ENCODE data around the gene RTN4R. TPM values are rescaled to one million over a fixed set of nuclear protein-coding genes. Genes with fewer than 3 reads are reported as not detected.
A peak's percentile ranks its signal among the peaks of the same experiment; 100 is the strongest.

RTN4R gene
- total and polyA plus RNA-seq, 9 of the 15 experiments (the other 6 are each of a cell fraction or from before 2014, with no cell fraction given): 0.04 to 2.8 (median 1.4) TPM; not detected in 3

GRCh38 chr22:20298803-20299745, 31.0 kb upstream of the RTN4R start (continued):
- TF ChIP-seq HES1 (IDR thresholded peaks at IDR 0.05; ENCODE audit: low read depth): no peak
- TF ChIP-seq FOXM1 (IDR thresholded peaks at IDR 0.05; ENCODE audit: low read depth): no peak
- no peak; the same call in 1 of the 2 replicates for TF ChIP-seq FOXM1 (CRISPR knock-in tag; IDR thresholded peaks at IDR 0.05; ENCODE audit: low read depth)
- no peak; the same call in 1 of the 2 replicates for TF ChIP-seq TARDBP (IDR thresholded peaks at IDR 0.05)
- TF ChIP-seq ZNF282 (CRISPR knock-in tag; IDR thresholded peaks at IDR 0.05): peak; percentile 79; the same call in 1 of the 2 replicates
- TF ChIP-seq TCF3 (CRISPR knock-in tag; IDR thresholded peaks at IDR 0.05): 0 out of 2 replicates have a peak, but pooled peaks have one; percentile 35
- no peak for TF ChIP-seq CHD1 (IDR thresholded peaks at IDR 0.05; ENCODE audit: low read length)
- TF ChIP-seq, protein P1, sequence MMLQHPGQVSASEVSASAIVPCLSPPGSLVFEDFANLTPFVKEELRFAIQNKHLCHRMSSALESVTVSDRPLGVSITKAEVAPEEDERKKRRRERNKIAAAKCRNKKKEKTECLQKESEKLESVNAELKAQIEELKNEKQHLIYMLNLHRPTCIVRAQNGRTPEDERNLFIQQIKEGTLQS (IDR thresholded peaks at IDR 0.05): no peak
- TF ChIP-seq, protein P1 (CRISPR knock-in tag; conservative IDR thresholded peaks at IDR 0.05): no peak; the same call in 1 of the 2 replicates
- TF ChIP-seq NBN (IDR thresholded peaks at IDR 0.05; ENCODE audit: low read depth): no peak
- peak; percentile 89; the same call in 1 of the 2 replicates for TF ChIP-seq ERF (CRISPR knock-in tag; IDR thresholded peaks at IDR 0.05)
- no peak for TF ChIP-seq HMG20A (CRISPR knock-in tag; conservative IDR thresholded peaks at IDR 0.05)
- TF ChIP-seq, protein P2, sequence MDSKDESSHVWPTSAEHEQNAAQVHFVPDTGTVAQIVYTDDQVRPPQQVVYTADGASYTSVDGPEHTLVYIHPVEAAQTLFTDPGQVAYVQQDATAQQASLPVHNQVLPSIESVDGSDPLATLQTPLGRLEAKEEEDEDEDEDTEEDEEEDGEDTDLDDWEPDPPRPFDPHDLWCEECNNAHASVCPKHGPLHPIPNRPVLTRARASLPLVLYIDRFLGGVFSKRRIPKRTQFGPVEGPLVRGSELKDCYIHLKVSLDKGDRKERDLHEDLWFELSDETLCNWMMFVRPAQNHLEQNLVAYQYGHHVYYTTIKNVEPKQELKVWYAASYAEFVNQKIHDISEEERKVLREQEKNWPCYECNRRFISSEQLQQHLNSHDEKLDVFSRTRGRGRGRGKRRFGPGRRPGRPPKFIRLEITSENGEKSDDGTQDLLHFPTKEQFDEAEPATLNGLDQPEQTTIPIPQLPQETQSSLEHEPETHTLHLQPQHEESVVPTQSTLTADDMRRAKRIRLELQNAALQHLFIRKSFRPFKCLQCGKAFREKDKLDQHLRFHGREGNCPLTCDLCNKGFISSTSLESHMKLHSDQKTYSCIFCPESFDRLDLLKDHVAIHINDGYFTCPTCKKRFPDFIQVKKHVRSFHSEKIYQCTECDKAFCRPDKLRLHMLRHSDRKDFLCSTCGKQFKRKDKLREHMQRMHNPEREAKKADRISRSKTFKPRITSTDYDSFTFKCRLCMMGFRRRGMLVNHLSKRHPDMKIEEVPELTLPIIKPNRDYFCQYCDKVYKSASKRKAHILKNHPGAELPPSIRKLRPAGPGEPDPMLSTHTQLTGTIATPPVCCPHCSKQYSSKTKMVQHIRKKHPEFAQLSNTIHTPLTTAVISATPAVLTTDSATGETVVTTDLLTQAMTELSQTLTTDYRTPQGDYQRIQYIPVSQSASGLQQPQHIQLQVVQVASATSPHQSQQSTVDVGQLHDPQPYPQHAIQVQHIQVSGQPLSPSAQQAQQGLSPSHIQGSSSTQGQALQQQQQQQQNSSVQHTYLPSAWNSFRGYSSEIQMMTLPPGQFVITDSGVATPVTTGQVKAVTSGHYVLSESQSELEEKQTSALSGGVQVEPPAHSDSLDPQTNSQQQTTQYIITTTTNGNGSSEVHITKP (IDR thresholded peaks at IDR 0.05; ENCODE audit: partially characterized antibody): no peak
- TF ChIP-seq GTF3C2 (IDR thresholded peaks at IDR 0.05; ENCODE audit: borderline replicate concordance, extremely low read depth, insufficient read length): no peak
- TF ChIP-seq, protein P3, sequence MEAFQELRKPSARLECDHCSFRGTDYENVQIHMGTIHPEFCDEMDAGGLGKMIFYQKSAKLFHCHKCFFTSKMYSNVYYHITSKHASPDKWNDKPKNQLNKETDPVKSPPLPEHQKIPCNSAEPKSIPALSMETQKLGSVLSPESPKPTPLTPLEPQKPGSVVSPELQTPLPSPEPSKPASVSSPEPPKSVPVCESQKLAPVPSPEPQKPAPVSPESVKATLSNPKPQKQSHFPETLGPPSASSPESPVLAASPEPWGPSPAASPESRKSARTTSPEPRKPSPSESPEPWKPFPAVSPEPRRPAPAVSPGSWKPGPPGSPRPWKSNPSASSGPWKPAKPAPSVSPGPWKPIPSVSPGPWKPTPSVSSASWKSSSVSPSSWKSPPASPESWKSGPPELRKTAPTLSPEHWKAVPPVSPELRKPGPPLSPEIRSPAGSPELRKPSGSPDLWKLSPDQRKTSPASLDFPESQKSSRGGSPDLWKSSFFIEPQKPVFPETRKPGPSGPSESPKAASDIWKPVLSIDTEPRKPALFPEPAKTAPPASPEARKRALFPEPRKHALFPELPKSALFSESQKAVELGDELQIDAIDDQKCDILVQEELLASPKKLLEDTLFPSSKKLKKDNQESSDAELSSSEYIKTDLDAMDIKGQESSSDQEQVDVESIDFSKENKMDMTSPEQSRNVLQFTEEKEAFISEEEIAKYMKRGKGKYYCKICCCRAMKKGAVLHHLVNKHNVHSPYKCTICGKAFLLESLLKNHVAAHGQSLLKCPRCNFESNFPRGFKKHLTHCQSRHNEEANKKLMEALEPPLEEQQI (IDR thresholded peaks at IDR 0.05): no peak
- no peak for TF ChIP-seq GABPA (tag; conservative IDR thresholded peaks at IDR 0.05; ENCODE audit: low read depth)

All from K562 (cell line).